ENCODE results near the gene SELENOP. TPM values are rescaled to one million over a fixed set of nuclear protein-coding genes. Genes with fewer than 3 reads are reported as not detected.

The SELENOP gene
- total and polyA plus RNA-seq, 2 experiments from 2014 or later = 11.0 to 12.3 TPM

- no peak for ATAC-seq
- peaks cover 5% of the 10 kb centered on the region for H3K36me3 ChIP-seq (ENCODE audit: insufficient read depth)
These were observed 4.9 kb downstream of the SELENOP start for GRCh38 chr5:42806701-42807262.

More at GRCh38 chr5:42806701-42807262, 4.9 kb downstream of the SELENOP start:
- Histone ChIP-seq H4K20me1 (replicated peaks; ENCODE audit: insufficient read depth) (no peaks in the 10 kb centered on the region), H3K79me2 (replicated peaks; ENCODE audit: insufficient read depth) (no peaks in the 10 kb centered on the region), H3K4me1 (ENCODE audit: insufficient read depth) (peaks cover 10% of the 10 kb centered on the region), H3K9me2 (ENCODE audit: insufficient read depth) (no peaks in the 10 kb centered on the region), H3K4me3 (no peak overlapping the region), H3K27me3 (ENCODE audit: insufficient read depth) (no peaks in the 10 kb centered on the region), H3F3A (replicated peaks; ENCODE audit: low read depth) (no peaks in the 10 kb centered on the region), H2AFZ (no peak overlapping the region), H3K4me2 (no peak overlapping the region), H3K27ac (ENCODE audit: low read depth) (no peak overlapping the region)
- Mint-ChIP-seq H3K27me3 (ENCODE audit: insufficient read depth, low read depth, poor library complexity) (no peaks in the 10 kb centered on the region), H3K4me1 (peaks cover 13% of the 10 kb centered on the region; the same call in 2 of the 3 replicates), H3K4me3 (no peak overlapping the region), H3K36me3 (ENCODE audit: low read depth) (peaks cover 2% of the 10 kb centered on the region; the same call in 1 of the 3 replicates), H3K9me3 (no peaks in the 10 kb centered on the region), H3K27ac (no peak overlapping the region)
- no peak for DNase-seq (ENCODE audit: low spot score)
- TF ChIP-seq CREB1 (CRISPR knock-in tag; IDR thresholded peaks at IDR 0.05; ENCODE audit: low read depth) (no peak), POLR2AphosphoS5 (IDR thresholded peaks at IDR 0.05; ENCODE audit: low read depth) (no peak), REST (IDR thresholded peaks at IDR 0.05; ENCODE audit: unreplicated experiment) (no peak), CTCF (conservative IDR thresholded peaks at IDR 0.05; ENCODE audit: low read depth in 2 of 2) (no peak), NANOG (IDR thresholded peaks at IDR 0.05; ENCODE audit: borderline replicate concordance) (no peak), EZH2phosphoT487 (IDR thresholded peaks at IDR 0.05; ENCODE audit: unreplicated experiment) (no peak), EZH2 (IDR thresholded peaks at IDR 0.05; ENCODE audit: low read depth, unreplicated experiment) (no peak), ZNF114 (CRISPR knock-in tag; IDR thresholded peaks at IDR 0.05) (no peak)
